ENCODE data around the gene C5orf15.

C5orf15 gene

DNA sequence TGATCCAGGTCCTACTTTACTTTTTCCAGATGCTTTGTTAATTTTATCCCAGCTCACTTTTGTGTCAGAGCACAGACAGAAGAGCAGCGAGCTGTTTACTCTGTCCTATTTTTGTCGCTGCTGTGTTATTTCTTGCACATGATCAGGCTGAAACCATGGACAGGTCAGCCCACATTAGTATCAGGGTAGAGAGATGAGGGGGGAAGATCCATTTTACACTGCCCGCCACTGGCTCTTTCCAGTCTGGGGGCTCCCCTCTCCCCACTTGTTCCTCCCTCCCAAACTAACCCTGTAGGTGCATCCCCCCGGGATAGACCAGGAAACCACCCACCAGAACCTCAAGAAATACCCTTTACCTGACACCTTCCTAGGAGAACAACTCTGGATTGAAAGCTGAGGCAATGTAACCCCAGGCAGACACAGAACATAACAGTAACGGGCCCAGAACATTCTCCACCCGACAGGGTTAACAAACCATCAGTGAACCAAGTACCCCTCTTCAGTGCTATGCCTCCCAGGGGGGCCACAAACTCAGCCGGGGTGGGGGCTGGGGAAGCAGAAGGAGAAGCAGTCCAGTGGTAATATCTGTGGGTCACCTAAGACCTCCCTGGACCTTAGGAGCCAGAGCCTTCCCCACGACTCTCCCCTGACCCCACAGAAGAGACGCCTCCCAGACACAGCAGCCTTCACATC lies 26.0 kb upstream of the C5orf15 start:
- no peak overlapping the region for H3K4me3 ChIP-seq (ENCODE audit: low read depth, low read length)
- in situ Hi-C loops (cut with HindIII; ENCODE audit: low sequenced_read_pairs): loop anchor here (25.0 kb wide), 1 partner anchor 907 kb away; no protein-coding TSS in a partner anchor
- DNase-seq (ENCODE audit: low read depth): no peak
- TF ChIP-seq, protein P1, sequence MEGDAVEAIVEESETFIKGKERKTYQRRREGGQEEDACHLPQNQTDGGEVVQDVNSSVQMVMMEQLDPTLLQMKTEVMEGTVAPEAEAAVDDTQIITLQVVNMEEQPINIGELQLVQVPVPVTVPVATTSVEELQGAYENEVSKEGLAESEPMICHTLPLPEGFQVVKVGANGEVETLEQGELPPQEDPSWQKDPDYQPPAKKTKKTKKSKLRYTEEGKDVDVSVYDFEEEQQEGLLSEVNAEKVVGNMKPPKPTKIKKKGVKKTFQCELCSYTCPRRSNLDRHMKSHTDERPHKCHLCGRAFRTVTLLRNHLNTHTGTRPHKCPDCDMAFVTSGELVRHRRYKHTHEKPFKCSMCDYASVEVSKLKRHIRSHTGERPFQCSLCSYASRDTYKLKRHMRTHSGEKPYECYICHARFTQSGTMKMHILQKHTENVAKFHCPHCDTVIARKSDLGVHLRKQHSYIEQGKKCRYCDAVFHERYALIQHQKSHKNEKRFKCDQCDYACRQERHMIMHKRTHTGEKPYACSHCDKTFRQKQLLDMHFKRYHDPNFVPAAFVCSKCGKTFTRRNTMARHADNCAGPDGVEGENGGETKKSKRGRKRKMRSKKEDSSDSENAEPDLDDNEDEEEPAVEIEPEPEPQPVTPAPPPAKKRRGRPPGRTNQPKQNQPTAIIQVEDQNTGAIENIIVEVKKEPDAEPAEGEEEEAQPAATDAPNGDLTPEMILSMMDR (IDR thresholded peaks at IDR 0.05; ENCODE audit: low read depth, low read length, missing control alignments): no peak

DNA sequence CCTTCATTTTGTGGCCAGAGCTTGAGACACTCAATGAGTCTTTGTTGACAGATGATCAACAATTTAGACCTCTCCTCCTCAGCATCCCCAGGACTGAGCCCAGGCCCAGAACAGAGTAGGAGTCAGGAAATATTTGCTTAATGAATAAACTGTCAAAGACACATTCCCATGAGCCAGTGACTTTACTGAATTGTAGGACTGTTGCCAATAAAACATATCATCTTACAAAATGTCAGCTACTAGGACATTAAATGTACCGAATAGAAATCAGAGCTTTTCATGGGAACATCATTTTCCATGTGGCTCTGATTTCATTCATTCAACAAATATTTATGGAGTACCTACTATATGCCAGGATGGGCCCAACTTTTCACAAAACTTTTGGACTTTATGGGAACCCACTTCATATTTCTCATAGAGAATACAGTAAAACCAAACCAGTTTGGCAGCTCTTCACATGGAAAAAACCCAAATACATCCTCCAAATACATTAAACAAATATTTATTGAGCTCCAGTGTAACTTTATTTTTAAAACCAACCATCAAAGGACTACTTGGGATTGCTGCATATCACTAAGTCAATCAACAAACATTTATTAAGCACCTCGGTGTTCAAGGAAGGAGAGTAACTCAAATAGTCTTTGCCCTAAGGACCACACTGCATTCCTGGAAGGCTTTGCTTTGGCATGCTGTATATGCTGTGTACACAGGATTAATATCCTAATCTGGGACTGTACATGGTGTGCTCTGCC lies 24.9 kb upstream of the C5orf15 start:
- TF ChIP-seq, protein P1 (IDR thresholded peaks at IDR 0.05; ENCODE audit: low read depth, low read length, missing control alignments): no peak
- no peak overlapping the region for H3K4me3 ChIP-seq (ENCODE audit: low read depth, low read length)
- DNase-seq (ENCODE audit: low read depth): no peak
- in situ Hi-C loops (cut with HindIII; ENCODE audit: low sequenced_read_pairs): loop anchor here (25.0 kb wide), 1 partner anchor 906 kb away; no protein-coding TSS in a partner anchor

DNA sequence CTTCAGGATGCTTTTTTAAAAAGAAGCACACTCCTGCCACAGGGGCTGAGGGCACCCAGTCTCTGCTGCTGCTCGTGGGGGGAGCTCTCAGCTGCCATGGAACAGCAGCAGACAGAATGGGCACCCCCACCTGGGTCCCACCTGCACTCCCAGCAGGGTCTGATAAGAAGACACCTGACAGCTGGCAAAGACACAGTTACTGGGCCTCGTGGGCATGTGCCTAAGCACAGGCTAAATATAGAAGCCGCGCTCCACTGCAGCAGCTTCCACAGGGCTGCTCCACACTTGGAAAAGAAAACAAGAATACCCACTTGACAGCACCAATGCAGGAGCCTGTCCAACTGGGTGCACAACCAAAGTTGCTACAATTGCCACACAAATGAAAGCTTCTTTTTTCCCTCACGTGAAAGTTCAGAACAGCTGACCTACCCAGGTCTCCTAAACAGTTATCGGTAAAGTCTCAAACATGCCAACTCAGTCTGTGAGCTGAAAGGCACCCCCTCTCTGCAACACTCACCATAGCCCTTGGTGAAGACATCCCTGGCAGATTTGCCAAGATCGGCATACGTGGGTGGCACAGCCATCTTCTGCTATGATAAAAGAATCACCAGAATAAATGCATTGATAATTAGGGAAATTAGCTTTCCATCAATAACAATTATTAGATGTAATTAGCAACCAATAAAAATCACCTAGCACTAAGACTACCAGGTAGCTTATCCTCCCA lies 24.2 kb upstream of the C5orf15 start:
- in situ Hi-C loops (cut with HindIII; ENCODE audit: low sequenced_read_pairs): loop anchor here (25.0 kb wide), 1 partner anchor 905 kb away; no protein-coding TSS in a partner anchor
- no peak for DNase-seq (ENCODE audit: low read depth)
- no peak overlapping the region for H3K4me3 ChIP-seq (ENCODE audit: low read depth, low read length)
- TF ChIP-seq, protein P1 (IDR thresholded peaks at IDR 0.05; ENCODE audit: low read depth, low read length, missing control alignments): no peak

DNA sequence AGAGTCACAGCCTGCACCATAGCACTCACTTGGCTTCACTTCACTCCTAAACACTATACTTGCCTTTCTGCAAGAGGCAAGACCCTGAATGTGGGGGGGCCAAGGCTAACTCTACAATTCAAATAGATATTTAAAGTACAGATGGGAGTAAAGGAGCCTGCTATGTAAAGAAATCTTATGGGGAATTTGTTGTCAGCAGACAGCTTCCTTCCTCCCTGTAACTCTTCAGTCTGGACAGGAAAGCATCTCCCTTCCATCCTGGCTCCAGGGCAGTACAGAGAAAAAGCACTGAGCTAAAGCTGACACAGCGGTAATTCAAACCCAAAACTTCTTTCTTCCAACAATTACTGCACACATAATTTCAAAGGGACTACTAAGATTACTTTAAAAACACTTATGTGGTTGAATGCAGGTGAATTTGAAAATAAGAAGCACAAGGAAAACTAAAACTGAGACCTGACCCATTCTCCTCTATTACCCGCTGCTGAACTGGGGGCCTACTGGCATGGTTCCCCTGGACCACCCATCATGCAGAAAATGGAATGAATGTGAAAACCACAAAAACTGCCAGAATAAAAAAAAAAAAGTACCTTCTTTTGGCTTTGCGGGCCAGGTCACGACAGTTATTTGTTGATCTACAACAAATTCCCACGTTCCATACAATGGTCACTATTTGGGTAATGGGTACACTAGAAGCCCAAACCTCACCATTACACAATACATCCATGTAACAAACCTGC lies 22.9 kb upstream of the C5orf15 start:
- DNase-seq (ENCODE audit: low read depth): no peak
- H3K4me3 ChIP-seq (ENCODE audit: low read depth, low read length): no peak overlapping the region
- TF ChIP-seq, protein P1 (IDR thresholded peaks at IDR 0.05; ENCODE audit: low read depth, low read length, missing control alignments): no peak
- in situ Hi-C loops (cut with HindIII; ENCODE audit: low sequenced_read_pairs): loop anchor here (25.0 kb wide), 1 partner anchor 904 kb away; no protein-coding TSS in a partner anchor

DNA sequence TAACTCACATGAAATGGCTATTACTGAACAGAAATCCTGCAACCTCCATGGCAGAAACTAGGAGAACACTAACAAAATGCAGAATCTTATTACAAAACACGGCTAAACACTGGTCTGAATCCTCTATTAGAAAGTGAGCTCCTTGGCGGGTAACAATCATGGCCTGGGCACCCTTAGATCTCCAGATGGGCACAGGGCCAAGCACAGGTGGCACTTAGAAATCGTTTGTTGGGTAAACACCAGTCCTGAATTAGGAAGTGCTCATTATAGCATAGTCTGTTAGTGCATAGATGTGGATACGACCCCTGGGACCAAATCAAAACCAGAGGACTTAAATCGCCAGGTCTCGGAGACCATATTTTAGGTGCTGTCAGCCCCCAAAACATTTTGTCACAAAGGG lies 22.0 kb upstream of the C5orf15 start:
- TF ChIP-seq, protein P1 (IDR thresholded peaks at IDR 0.05; ENCODE audit: low read depth, low read length, missing control alignments): no peak
- no peak for DNase-seq (ENCODE audit: low read depth)
- H3K4me3 ChIP-seq (ENCODE audit: low read depth, low read length): no peak overlapping the region
- in situ Hi-C loops (cut with HindIII; ENCODE audit: low sequenced_read_pairs): loop anchor here (25.0 kb wide), 1 partner anchor 903 kb away; no protein-coding TSS in a partner anchor

All from astrocyte of the cerebellum (primary cell).